HG02885 (cell line): ENCODE results near the gene THEMIS.
"Not testable (repeated sequence)": the region's sequence is repeated elsewhere in the genome, so short reads cannot be mapped to it uniquely, and the experiment has no call there.

ENCODE experiments used
- ATAC-seq: cut with Tn5 transposase; IDR thresholded peaks from one replicate; pipeline ENCODE4 v1.9.1; 2021; ENCODE audit warnings: mild to moderate bottlenecking; ENCODE audit not compliant: unreplicated experiment, poor library complexity

Gene THEMIS

GRCh38 chr6:127748290-127748689 lies 152.6 kb downstream of the THEMIS start:
- ATAC-seq = no peak

GRCh38 chr6:127738423-127738822 lies 162.4 kb downstream of the THEMIS start:
- no peak for ATAC-seq

- ATAC-seq = no peak
Observed at GRCh38 chr6:127737768-127738167, 163.1 kb downstream of the THEMIS start.

GRCh38 chr6:127737009-127737486 lies 163.8 kb downstream of the THEMIS start:
- peak; percentile 98 for ATAC-seq

- no peak for ATAC-seq
Observed at GRCh38 chr6:127732927-127733326, 167.9 kb downstream of the THEMIS start.

GRCh38 chr6:127727260-127727953 lies 173.5 kb downstream of the THEMIS start:
- no peak for ATAC-seq

- no peak for ATAC-seq
Observed at GRCh38 chr6:127725821-127726220, 175.0 kb downstream of the THEMIS start.

- ATAC-seq = no peak
Observed at GRCh38 chr6:127718694-127719093, 182.2 kb downstream of the THEMIS start.

GRCh38 chr6:127717384-127717783 lies 183.5 kb downstream of the THEMIS start:
- no peak for ATAC-seq

GRCh38 chr6:127716465-127716864 lies 184.4 kb downstream of the THEMIS start:
- no peak for ATAC-seq

- ATAC-seq = no peak
Observed at GRCh38 chr6:127710668-127711067, 190.2 kb downstream of the THEMIS start.

- no peak for ATAC-seq
Observed at GRCh38 chr6:127706216-127706615, 194.6 kb downstream of the THEMIS start.

- ATAC-seq = no peak
Observed at GRCh38 chr6:127695108-127695507, 205.8 kb downstream of the THEMIS start.

- no peak for ATAC-seq
Observed at GRCh38 chr6:127691146-127691545, 209.7 kb downstream of the THEMIS start.

- no peak for ATAC-seq
Observed at GRCh38 chr6:127690588-127690987, 210.3 kb downstream of the THEMIS start.

GRCh38 chr6:127690092-127690491 lies 210.8 kb downstream of the THEMIS start:
- ATAC-seq = no peak

- ATAC-seq = not testable (repeated sequence)
Observed at GRCh38 chr6:127687490-127687889, 213.4 kb downstream of the THEMIS start.

GRCh38 chr6:127686084-127686483 lies 214.8 kb downstream of the THEMIS start:
- ATAC-seq = no peak

- no peak for ATAC-seq
Observed at GRCh38 chr6:127684501-127684900, 216.4 kb downstream of the THEMIS start.
